Left lung (tissue), 10 donors: ENCODE data around the gene ZFYVE1. TPM values are rescaled to one million over a fixed set of nuclear protein-coding genes. Genes with fewer than 3 reads are reported as not detected.

Experiments
- ATAC-seq: fragments of 200-7000 bp; cut with Tn5 transposase; one replicate; pipeline ENCODE4 v1.9.1; 2020; ENCODE audit warnings: moderate library complexity
- DNase-seq, 4 donors: peaks; one replicate each; pipeline ENCODE4 v3.0.0-alpha.2; 2013 to 2020
- H3K27ac ChIP-seq, 2 donors: fragments of 200-600 bp; sonication (generic) in 1 of 2; one replicate each; pipeline versions ENCODE4 v1.5.0 to v1.8.0; 2020 to 2021
- H3K27me3 ChIP-seq, 2 donors: fragments of 200-600 bp; sonication (generic) in 1 of 2; one replicate each; pipeline versions ENCODE4 v1.5.0 to v1.8.0; 2020 to 2021
- H3K36me3 ChIP-seq, 2 donors: fragments of 200-600 bp; sonication (generic) in 1 of 2; one replicate each; pipeline versions ENCODE4 v1.5.0 to v1.8.0; 2020 to 2021
- H3K4me1 ChIP-seq, 2 donors: fragments of 200-600 bp; one replicate each; pipeline ENCODE4 v1.8.0; 2021
- H3K4me3 ChIP-seq, 2 donors: fragments of 200-600 bp; sonication (generic) in 1 of 2; one replicate each; pipeline versions ENCODE4 v1.5.0 to v1.8.0; 2020 to 2021; ENCODE audit warnings: mild to moderate bottlenecking in 1 of 2
- H3K9me3 ChIP-seq, 2 donors: fragments of 200-600 bp; sonication (generic) in 1 of 2; one replicate each; pipeline versions ENCODE4 v1.5.0 to v1.8.0; 2020 to 2021
- CTCF ChIP-seq, 2 donors: fragments of 200-600 bp; sonication (generic) in 1 of 2; IDR thresholded peaks; one replicate each; pipeline versions ENCODE4 v1.5.0 to v1.8.0; 2021; ENCODE audit warnings: antibody characterized with exemption in 2 of 2
- intact Hi-C, 2 donors: fragments of 100-400 bp; cut with DNase I; formaldehyde crosslinking; loops; one replicate each; pipeline versions ENCODE4 v1.11.2 to v1.14.2; 2022
- polyA plus RNA-seq, 6 donors: library from polyadenylated mRNA; unstranded; fragments of 120-200 nt; gene quantifications; one replicate each; pipeline ENCODE4 v1.2.1, GENCODE V29; 2013; ENCODE audit not compliant: insufficient read length in 6 of 6
- total RNA-seq, 2 donors: library from RNA; stranded (reverse); fragmentation: NEBNext Ultra II Directional; extraction: Animal tissue kit (Norgen Biotek cat#: 25700); gene quantifications; one replicate each; pipeline ENCODE4 v1.2.1, GENCODE V29; 2021
- donor health status: DM: no; HTN: yes; CAD: no.
- donor health status: DM: no; HTN: no; CAD: no.

Gene ZFYVE1
- total and polyA plus RNA-seq, 8 donors: 14.6 to 22.3 (median 19.8) TPM

GRCh38 chr14:73000073-73000472, 26.8 kb downstream of the ZFYVE1 start:
- Histone ChIP-seq H3K27me3 (no peaks in the 10 kb centered on the region), H3K27ac (no peak overlapping the region), H3K36me3 (peaks cover 0 to 69% of the 10 kb centered on the region in 2 donors), H3K4me1 (no peaks in the 10 kb centered on the region), H3K9me3 (no peaks in the 10 kb centered on the region), H3K4me3 (no peak overlapping the region)
- TF ChIP-seq CTCF (IDR thresholded peaks at IDR 0.05): no peak
- intact Hi-C loops: no loop called here
- DNase-seq (no peak), ATAC-seq (no peak)

- H3K4me1 ChIP-seq: no peaks in the 10 kb centered on the region
- ATAC-seq: no peak
- TF ChIP-seq CTCF (IDR thresholded peaks at IDR 0.05): no peak
Observed at GRCh38 chr14:72999316-72999715, 27.6 kb downstream of the ZFYVE1 start.

GRCh38 chr14:72998252-72998903, 28.5 kb downstream of the ZFYVE1 start:
- no peak overlapping the region for H3K4me3 ChIP-seq
- ATAC-seq (no peak), DNase-seq (no peak)
- no peak for TF ChIP-seq CTCF (IDR thresholded peaks at IDR 0.05)
- no peaks in the 10 kb centered on the region for H3K27me3 ChIP-seq
- intact Hi-C loops: no loop called here
- H3K4me1 ChIP-seq: no peaks in the 10 kb centered on the region
- no peak overlapping the region for H3K27ac ChIP-seq
- H3K9me3 ChIP-seq: no peaks in the 10 kb centered on the region
- peaks cover 0 to 69% of the 10 kb centered on the region in 2 donors for H3K36me3 ChIP-seq

More at GRCh38 chr14:72999316-72999715, 27.6 kb downstream of the ZFYVE1 start:
- Histone ChIP-seq H3K9me3 (no peaks in the 10 kb centered on the region), H3K36me3 (peaks cover 0 to 69% of the 10 kb centered on the region in 2 donors), H3K27me3 (no peaks in the 10 kb centered on the region), H3K4me3 (no peak overlapping the region), H3K27ac (no peak overlapping the region)
- DNase-seq: no peak
- intact Hi-C loops: no loop called here

- peaks cover 0 to 78% of the 10 kb centered on the region in 2 donors for H3K36me3 ChIP-seq
- no peaks in the 10 kb centered on the region for H3K27me3 ChIP-seq
- H3K27ac ChIP-seq: no peak overlapping the region
- no peak for ATAC-seq
- TF ChIP-seq CTCF (IDR thresholded peaks at IDR 0.05): no peak
- H3K4me1 ChIP-seq: no peaks in the 10 kb centered on the region
- no peak overlapping the region for H3K4me3 ChIP-seq
- DNase-seq: no peak
- H3K9me3 ChIP-seq: no peaks in the 10 kb centered on the region
- intact Hi-C loops: no loop called here
Observed at GRCh38 chr14:72996916-72997315, 30.0 kb downstream of the ZFYVE1 start.

GRCh38 chr14:72990171-72990570, 36.7 kb downstream of the ZFYVE1 start:
- intact Hi-C loops: no loop called here
- no peaks in the 10 kb centered on the region for H3K9me3 ChIP-seq
- no peaks in the 10 kb centered on the region for H3K27me3 ChIP-seq
- ATAC-seq: no peak
- H3K4me1 ChIP-seq: no peaks in the 10 kb centered on the region
- H3K27ac ChIP-seq: no peak overlapping the region
- no peak overlapping the region for H3K4me3 ChIP-seq
- TF ChIP-seq CTCF (IDR thresholded peaks at IDR 0.05): no peak
- peaks cover 0 to 92% of the 10 kb centered on the region in 2 donors for H3K36me3 ChIP-seq
- DNase-seq: no peak
